HCT116 (cell line): ENCODE data around the gene LHPP. TPM values are rescaled to one million over a fixed set of nuclear protein-coding genes. Genes with fewer than 3 reads are reported as not detected.

Experiments
- ATAC-seq: fragments of 200-7000 bp; cut with Tn5 transposase; 2 replicates; pipeline ENCODE4 v1.9.1; 2020; ENCODE audit warnings: mild to moderate bottlenecking, moderate library complexity
- BruUV-seq: library from RNA; stranded (reverse); fragments of 400-500 nt; replicated peaks from 2 replicates; lab custom pipeline; 2021; lab: Mats Ljungman, UMichigan
- CTCF ChIA-PET: fragments of 300-600 bp; sonication (Branson Sonifier 250); formaldehyde crosslinking; loops from one replicate; lab custom pipeline; 2021; ENCODE audit warnings: antibody characterized with exemption; lab: Charles Lee
- POLR2A ChIA-PET: fragments of 300-600, 350-600 bp; sonication (Branson Sonifier 250); formaldehyde crosslinking; loops from one replicate; lab custom pipeline; 2021; ENCODE audit warnings: antibody characterized with exemption; lab: Charles Lee
- RAD21 ChIA-PET, 2 experiments: fragments of 300-600 bp; sonication (Branson Sonifier 250); formaldehyde crosslinking; loops; one replicate each; lab custom pipeline; 2023; ENCODE audit warnings: low total read pairs in 2 of 2; ENCODE audit not compliant: uncharacterized antibody in 2 of 2, unreplicated experiment in 2 of 2, low non-redundant PET in 1 of 2; lab: Charles Lee
- DNase-seq: peaks from one replicate; pipeline ENCODE4 v3.0.0-alpha.2; 2010; ENCODE audit warnings: low read depth, low spot score
- H2AFZ ChIP-seq: fragments of 200-600 bp; shearing (Covaris generic), sonication (generic); 2 replicates; pipeline ENCODE4 v1.6.1; 2017; ENCODE audit warnings: low read depth, mixed run types, mixed read lengths, antibody characterized with exemption, low read length; ENCODE audit not compliant: poor library complexity, severe bottlenecking
- H3K27ac ChIP-seq: 2 replicates; pipeline ENCODE4 v1.5.1; 2012; ENCODE audit warnings: low read depth, low read length
- H3K27me3 ChIP-seq: fragments of 200-600 bp; sonication (generic); 2 replicates; pipeline ENCODE4 v1.6.1; 2016; ENCODE audit warnings: mixed run types, low read length, mixed read lengths; ENCODE audit not compliant: insufficient read depth
- H3K36me3 ChIP-seq, 2 experiments: fragments of 200-500 bp in 1 of 2; fragments of 200-600 bp in 1 of 2; sonication (Bioruptor generic) in 1 of 2; sonication (generic) in 1 of 2; 2 replicates each; pipeline versions ENCODE4 v1.5.1 to v1.6.1; 2014 to 2016; ENCODE audit warnings: low read length in 2 of 2, inconsistent platforms in 1 of 2, mixed read lengths in 1 of 2, mixed run types in 1 of 2; ENCODE audit not compliant: insufficient read depth in 2 of 2, control insufficient read depth in 1 of 2
- H3K4me1 ChIP-seq, 2 experiments: fragments of 200-600 bp in 1 of 2; sonication (generic) in 1 of 2; 2 replicates each; pipeline versions ENCODE4 v1.5.1 to v1.6.1; 2012 to 2017; ENCODE audit warnings: low read length in 2 of 2, inconsistent platforms in 1 of 2, mild to moderate bottlenecking in 1 of 2, mixed read lengths in 1 of 2, mixed run types in 1 of 2, moderate library complexity in 1 of 2; ENCODE audit not compliant: insufficient read depth in 2 of 2, control insufficient read depth in 1 of 2
- H3K4me2 ChIP-seq: fragments of 200-600 bp; sonication (generic); 2 replicates; pipeline ENCODE4 v1.6.1; 2017; ENCODE audit warnings: mixed run types, low read length, mixed read lengths
- H3K4me3 ChIP-seq, 2 experiments: fragments of 200-600 bp in 1 of 2; sonication (generic) in 1 of 2; replicated peaks in 1 of 2; 2 replicates each; pipeline ENCODE4 v1.5.1; 2011 to 2016; ENCODE audit warnings: low read length in 2 of 2, control low read depth in 1 of 2, low read depth in 1 of 2, mild to moderate bottlenecking in 1 of 2, mixed read lengths in 1 of 2, mixed run types in 1 of 2
- H3K79me2 ChIP-seq: fragments of 200-600 bp; sonication (generic); 2 replicates; pipeline ENCODE4 v1.6.1; 2017; ENCODE audit warnings: mild to moderate bottlenecking, mixed run types, low read length, moderate library complexity, mixed read lengths; ENCODE audit not compliant: insufficient read depth
- H3K9ac ChIP-seq: fragments of 200-600 bp; sonication (generic); 2 replicates; pipeline ENCODE4 v1.6.1; 2016; ENCODE audit warnings: low read length, mixed read lengths
- H3K9me2 ChIP-seq: fragments of 200-600 bp; sonication (generic), shearing (Covaris generic); 2 replicates; pipeline ENCODE4 v1.6.1; 2017; ENCODE audit warnings: mixed run types, mild to moderate bottlenecking, moderate library complexity; ENCODE audit not compliant: insufficient read depth
- H3K9me3 ChIP-seq, 2 experiments: fragments of 200-500 bp in 1 of 2; fragments of 200-600 bp in 1 of 2; sonication (Bioruptor generic) in 1 of 2; sonication (generic) in 1 of 2; 2 replicates each; pipeline ENCODE4 v1.6.1; 2014 to 2017; ENCODE audit warnings: low read length in 2 of 2, mixed read lengths in 2 of 2, inconsistent platforms in 1 of 2, low read depth in 1 of 2, mild to moderate bottlenecking in 1 of 2, mixed run types in 1 of 2, moderate library complexity in 1 of 2; ENCODE audit not compliant: control insufficient read depth in 1 of 2, insufficient read depth in 1 of 2
- H4K20me1 ChIP-seq: fragments of 200-600 bp; sonication (generic), shearing (Covaris generic); 2 replicates; pipeline ENCODE4 v1.6.1; 2017; ENCODE audit warnings: mixed run types, mild to moderate bottlenecking, moderate library complexity; ENCODE audit not compliant: insufficient read depth
- ATF3 ChIP-seq: IDR thresholded peaks from 2 replicates; pipeline ENCODE4 v1.6.1; 2012
- CTCF ChIP-seq, 3 experiments: fragments of 200-600 bp in 1 of 3; sonication (generic) in 1 of 3; IDR thresholded peaks in 2 of 3; conservative IDR thresholded peaks in 1 of 3; 2 replicates each; pipeline ENCODE4 v1.5.1; 2012 to 2017; ENCODE audit warnings: low read depth in 2 of 3, low read length in 2 of 3, antibody characterized with exemption in 1 of 3, borderline replicate concordance in 1 of 3, control low read depth in 1 of 3, mild to moderate bottlenecking in 1 of 3, mixed read lengths in 1 of 3, mixed run types in 1 of 3, moderate library complexity in 1 of 3; ENCODE audit not compliant: insufficient read depth in 1 of 3
- EGR1 ChIP-seq: IDR thresholded peaks from 2 replicates; pipeline ENCODE4 v1.6.1; 2012; ENCODE audit warnings: low read depth
- EZH2 ChIP-seq: fragments of 200-600 bp; sonication (generic); IDR thresholded peaks from 2 replicates; pipeline ENCODE4 v1.6.1; 2017; ENCODE audit warnings: antibody characterized with exemption, mixed run types
- EZH2phosphoT487 ChIP-seq: fragments of 200-600 bp; IDR thresholded peaks from 2 replicates; pipeline ENCODE4 v1.6.1; 2018; ENCODE audit warnings: antibody characterized with exemption, borderline replicate concordance
- SIN3A ChIP-seq: IDR thresholded peaks from 2 replicates; pipeline ENCODE4 v1.6.1; 2012; ENCODE audit warnings: low read depth
- YY1 ChIP-seq: IDR thresholded peaks from 2 replicates; pipeline ENCODE4 v1.6.1; 2011; ENCODE audit warnings: low read length, low read depth, moderate library complexity, mild to moderate bottlenecking; ENCODE audit not compliant: insufficient replicate concordance; ENCODE audit errors: extremely low read depth
- intact Hi-C: fragments of 100-400 bp; cut with micrococcal nuclease; formaldehyde crosslinking; loops from 2 replicates; pipeline ENCODE4 v1.10.0; 2022
- total RNA-seq: library from RNA; stranded (reverse); gene quantifications from one replicate; pipeline ENCODE4 v1.2.1, GENCODE V29; 2021; ENCODE audit not compliant: unreplicated experiment

The LHPP gene
- total RNA-seq, 1 experiment from 2014 or later = 45.8 TPM

GRCh38 chr10:124481717-124482116, 20.1 kb downstream of the LHPP start:
- no peaks in the 10 kb centered on the region for H3K4me1 ChIP-seq
- H3K27me3 ChIP-seq = no peaks in the 10 kb centered on the region
- H2AFZ ChIP-seq = no peak overlapping the region
- POLR2A ChIA-PET = no interaction called here
- TF ChIP-seq EZH2phosphoT487 (no peak), CTCF (IDR thresholded peaks at IDR 0.05 in 2 of 3, conservative IDR thresholded peaks at IDR 0.05 in 1 of 3; ENCODE audit: borderline replicate concordance in 1 of 3, insufficient read depth in 1 of 3, low read depth in 2 of 3, low read length in 2 of 3) (no peak), YY1 (no peak), EGR1 (no peak)
- RAD21 ChIA-PET = no interaction called here
- BruUV-seq = no TSS peak
- no peak overlapping the region for H3K4me3 ChIP-seq
- no peak overlapping the region for H3K9ac ChIP-seq
- no peaks in the 10 kb centered on the region for H3K9me2 ChIP-seq
- no peaks in the 10 kb centered on the region; a peak in 1 of 4 replicates for H3K36me3 ChIP-seq
- DNase-seq (no peak), ATAC-seq (no peak)
- H3K9me3 ChIP-seq = no peaks in the 10 kb centered on the region
- no peak overlapping the region for H3K4me2 ChIP-seq
- no peak overlapping the region for H3K27ac ChIP-seq
- H4K20me1 ChIP-seq = no peaks in the 10 kb centered on the region
- CTCF ChIA-PET = no interaction called here
- no peaks in the 10 kb centered on the region for H3K79me2 ChIP-seq
- intact Hi-C loops = no loop called here

GRCh38 chr10:124482236-124482800, 20.7 kb downstream of the LHPP start:
- Histone ChIP-seq H3K27ac (no peak overlapping the region), H3K4me3 (no peak overlapping the region), H3K9me3 (no peaks in the 10 kb centered on the region), H3K9me2 (no peaks in the 10 kb centered on the region), H3K27me3 (no peaks in the 10 kb centered on the region), H4K20me1 (no peaks in the 10 kb centered on the region), H3K4me1 (no peaks in the 10 kb centered on the region), H3K9ac (no peak overlapping the region), H3K4me2 (no peak overlapping the region), H3K36me3 (no peaks in the 10 kb centered on the region; a peak in 1 of 4 replicates), H3K79me2 (no peaks in the 10 kb centered on the region), H2AFZ (no peak overlapping the region)
- RAD21 ChIA-PET = no interaction called here
- CTCF ChIA-PET = no interaction called here
- no peak for TF ChIP-seq EZH2
- no peak for TF ChIP-seq YY1
- TF ChIP-seq ATF3 = no peak
- no peak for TF ChIP-seq SIN3A
- DNase-seq = no peak
- ATAC-seq = no peak
- BruUV-seq = no TSS peak
- intact Hi-C loops = no loop called here
- POLR2A ChIA-PET = no interaction called here
